CD4-positive, alpha-beta T cell (primary cell): ENCODE data around the gene CHD3. TPM values are rescaled to one million over a fixed set of nuclear protein-coding genes. Genes with fewer than 3 reads are reported as not detected.

ENCODE experiments used
- ATAC-seq: fragments of 200-7000 bp; cut with Tn5 transposase; one replicate; pipeline ENCODE4 v1.10.0; 2022; ENCODE audit warnings: mild to moderate bottlenecking; ENCODE audit not compliant: poor library complexity
- CTCF ChIA-PET: fragments of 350-600 bp; sonication (Branson Sonifier 250); formaldehyde crosslinking; loops from one replicate; lab custom pipeline; 2021; ENCODE audit warnings: antibody characterized with exemption, inconsistent platforms; lab: Charles Lee
- POLR2A ChIA-PET: fragments of 350-600 bp; sonication (Branson Sonifier 250); formaldehyde crosslinking; loops from one replicate; lab custom pipeline; 2021; ENCODE audit warnings: antibody characterized with exemption, inconsistent platforms; lab: Charles Lee
- DNase-seq, 14 experiments: peaks; one replicate each; pipeline ENCODE4 v3.0.0-alpha.2; 2013 to 2020; ENCODE audit warnings: mixed read lengths in 2 of 14
- H3K27ac ChIP-seq, 2 donors: one replicate each; pipeline versions ENCODE4 v1.5.1 to v1.7.0; 2013; ENCODE audit warnings: low read length in 2 of 2, low read depth in 1 of 2, mild to moderate bottlenecking in 1 of 2
- H3K27me3 ChIP-seq, 2 experiments: 1 replicate in 1 of 2; 2 replicates in 1 of 2; pipeline versions ENCODE4 v1.6.1 to v1.7.0; 2013; ENCODE audit warnings: low read length in 2 of 2, control low read depth in 1 of 2, mild to moderate bottlenecking in 1 of 2, moderate library complexity in 1 of 2; ENCODE audit not compliant: insufficient read depth in 2 of 2, control insufficient read depth in 1 of 2
- H3K36me3 ChIP-seq: one replicate; pipeline ENCODE4 v1.6.1; 2013; ENCODE audit warnings: low read length, control low read depth; ENCODE audit not compliant: insufficient read depth
- H3K4me1 ChIP-seq: one replicate; pipeline ENCODE4 v1.6.1; 2013; ENCODE audit warnings: low read length, control low read depth; ENCODE audit not compliant: insufficient read depth
- H3K4me3 ChIP-seq: one replicate; pipeline ENCODE4 v1.5.1; 2013; ENCODE audit warnings: mild to moderate bottlenecking, low read length, moderate library complexity
- H3K9me3 ChIP-seq, 2 experiments: 1 replicate in 1 of 2; 2 replicates in 1 of 2; pipeline versions ENCODE4 v1.6.1 to v1.7.0; 2013; ENCODE audit warnings: low read length in 2 of 2, mild to moderate bottlenecking in 2 of 2, control low read depth in 1 of 2, moderate library complexity in 1 of 2; ENCODE audit not compliant: control insufficient read depth in 1 of 2, insufficient read depth in 1 of 2
- H3K27ac Mint-ChIP-seq: one replicate; pipeline ENCODE4 v1.8.0; 2020; ENCODE audit warnings: mixed read lengths
- H3K27me3 Mint-ChIP-seq: one replicate; pipeline ENCODE4 v1.8.0; 2021; ENCODE audit warnings: mixed read lengths
- H3K36me3 Mint-ChIP-seq: one replicate; pipeline ENCODE4 v1.8.0; 2021; ENCODE audit warnings: low read depth, mixed read lengths
- H3K4me1 Mint-ChIP-seq: one replicate; pipeline ENCODE4 v1.8.0; 2021; ENCODE audit warnings: low read depth, mixed read lengths
- H3K4me3 Mint-ChIP-seq: one replicate; pipeline ENCODE4 v1.8.0; 2020; ENCODE audit warnings: mild to moderate bottlenecking, mixed read lengths
- H3K9me3 Mint-ChIP-seq: one replicate; pipeline ENCODE4 v1.8.0; 2020; ENCODE audit warnings: mixed read lengths
- intact Hi-C, 2 experiments: fragments of 100-400 bp; cut with DNase I in 1 of 2; cut with micrococcal nuclease in 1 of 2; formaldehyde crosslinking; loops; one replicate each; pipeline versions ENCODE4 v1.15.1 to v1.9.0; 2023 to 2025; cut with DNase I, micrococcal nuclease
- total RNA-seq, 174 experiments: library from RNA in 2 of 174; stranded (reverse) in 2 of 174; gene quantifications; one replicate each; pipeline ENCODE4 v1.2.3 and lab custom pipeline; 2021 to 2026
- TF ChIP-seq, protein P1 (sequence below): fragments of 200-600 bp; IDR thresholded peaks from one replicate; pipeline ENCODE4 v1.8.0; 2022; ENCODE audit warnings: antibody characterized with exemption, mild to moderate bottlenecking

Gene CHD3
- total RNA-seq, 2 experiments from 2014 or later = 263 to 297 TPM

GRCh38 chr17:7930841-7931631 is 42.4 kb downstream of the CHD3 start:
- CTCF ChIA-PET = interaction anchor here (1.0 to 2.6 kb wide), 7 partner anchors 15 to 143 kb away, joined by 3 to 12 read pairs (median 7); partner anchors contain the start of gene RNF227
- POLR2A ChIA-PET = interaction anchor here (1.0 to 5.3 kb wide), 17 partner anchors 9 to 446 kb away, joined by 3 to 60 read pairs (median 5); partner anchors contain the start of genes CYB5D1, FXR2, NAA38 and POLR2A
- Histone ChIP-seq H3K27me3 (no peaks in the 10 kb centered on the region), H3K9me3 (no peaks in the 10 kb centered on the region), H3K27ac (peak overlapping the region; percentile 83), H3K4me1 (peaks cover 40% of the 10 kb centered on the region), H3K4me3 (peak overlapping the region; percentile 94), H3K36me3 (peaks cover 13% of the 10 kb centered on the region)
- peak overlapping the region; percentile 90 for H3K27ac Mint-ChIP-seq
- TF ChIP-seq, protein P1, sequence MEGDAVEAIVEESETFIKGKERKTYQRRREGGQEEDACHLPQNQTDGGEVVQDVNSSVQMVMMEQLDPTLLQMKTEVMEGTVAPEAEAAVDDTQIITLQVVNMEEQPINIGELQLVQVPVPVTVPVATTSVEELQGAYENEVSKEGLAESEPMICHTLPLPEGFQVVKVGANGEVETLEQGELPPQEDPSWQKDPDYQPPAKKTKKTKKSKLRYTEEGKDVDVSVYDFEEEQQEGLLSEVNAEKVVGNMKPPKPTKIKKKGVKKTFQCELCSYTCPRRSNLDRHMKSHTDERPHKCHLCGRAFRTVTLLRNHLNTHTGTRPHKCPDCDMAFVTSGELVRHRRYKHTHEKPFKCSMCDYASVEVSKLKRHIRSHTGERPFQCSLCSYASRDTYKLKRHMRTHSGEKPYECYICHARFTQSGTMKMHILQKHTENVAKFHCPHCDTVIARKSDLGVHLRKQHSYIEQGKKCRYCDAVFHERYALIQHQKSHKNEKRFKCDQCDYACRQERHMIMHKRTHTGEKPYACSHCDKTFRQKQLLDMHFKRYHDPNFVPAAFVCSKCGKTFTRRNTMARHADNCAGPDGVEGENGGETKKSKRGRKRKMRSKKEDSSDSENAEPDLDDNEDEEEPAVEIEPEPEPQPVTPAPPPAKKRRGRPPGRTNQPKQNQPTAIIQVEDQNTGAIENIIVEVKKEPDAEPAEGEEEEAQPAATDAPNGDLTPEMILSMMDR = no peak
- H3K36me3 Mint-ChIP-seq = peaks cover 42% of the 10 kb centered on the region
- intact Hi-C loops = loop anchor here (1.0 to 5.0 kb wide), 4 partner anchors 15 to 314 kb away; partner anchors contain the start of genes CHD3 (in 1 of the 2) and RNF227 (in 1 of the 2)
- H3K4me3 Mint-ChIP-seq = peak overlapping the region; percentile 97
- DNase-seq (no peak), ATAC-seq (no peak)
- H3K9me3 Mint-ChIP-seq = no peaks in the 10 kb centered on the region
- H3K27me3 Mint-ChIP-seq = no peaks in the 10 kb centered on the region
- H3K4me1 Mint-ChIP-seq = peaks cover 46% of the 10 kb centered on the region

GRCh38 chr17:7931709-7932482 is 43.3 kb downstream of the CHD3 start, which contains the start of the genes CNTROB and TRAPPC1:
CNTROB (plus strand) TSS chr17:7932206; CDS start chr17:7933080, 874 bp downstream.
TRAPPC1 (minus strand) TSS chr17:7931946; CDS start chr17:7931829, 117 bp downstream.
- Mint-ChIP-seq H3K4me3 (peak within 1 kb of the TSS; percentile 97), H3K27me3 (no peaks in the 10 kb centered on the region), H3K36me3 (peaks cover 51% of the 10 kb centered on the region), H3K27ac (peak within 1 kb of the TSS; percentile 90), H3K4me1 (peaks cover 49% of the 10 kb centered on the region), H3K9me3 (no peaks in the 10 kb centered on the region)
- TF ChIP-seq, protein P1 = no peak
- POLR2A ChIA-PET = interaction anchor here (1.0 to 5.3 kb wide), 16 partner anchors 9 to 447 kb away, joined by 3 to 60 read pairs (median 6); partner anchors contain the start of genes CYB5D1, FXR2, NAA38 and POLR2A
- Histone ChIP-seq H3K4me1 (peaks cover 40% of the 10 kb centered on the region), H3K27me3 (no peaks in the 10 kb centered on the region), H3K27ac (peak within 1 kb of the TSS; percentile 83), H3K4me3 (peak within 1 kb of the TSS; percentile 94), H3K9me3 (no peaks in the 10 kb centered on the region), H3K36me3 (peaks cover 20% of the 10 kb centered on the region)
- DNase-seq (peak; percentile 97 to 100 (median 99)), ATAC-seq (peak; percentile 92)
- intact Hi-C loops = loop anchor here (1.0 to 5.0 kb wide), 5 partner anchors 10 to 315 kb away; partner anchors contain the start of genes CHD3 (in 1 of the 2) and RNF227 (in 1 of the 2)
- CTCF ChIA-PET = interaction anchor here (0.9 to 2.6 kb wide), 8 partner anchors 9 to 244 kb away, joined by 3 to 12 read pairs (median 7); partner anchors contain the start of genes RNF227 and TP53
